GM18520 (cell line): Measurements from ENCODE around the gene LRRC37A3.
A peak's percentile ranks its signal among the peaks of the same experiment; 100 is the strongest.
"Not testable (repeated sequence)": the region's sequence is repeated elsewhere in the genome, so short reads cannot be mapped to it uniquely, and the experiment has no call there.

Source experiments
- ATAC-seq: cut with Tn5 transposase; IDR thresholded peaks from one replicate; pipeline ENCODE4 v1.9.1; 2021; ENCODE audit not compliant: unreplicated experiment

LRRC37A3 gene

GRCh38 chr17:64837018-64837761 is 82.1 kb downstream of the LRRC37A3 start:
- peak; percentile 92 for ATAC-seq

- not testable (repeated sequence) for ATAC-seq
These were observed 82.7 kb downstream of the LRRC37A3 start for GRCh38 chr17:64836623-64837017.

- not testable (repeated sequence) for ATAC-seq
These were observed 85.2 kb downstream of the LRRC37A3 start for GRCh38 chr17:64834060-64834459.

- not testable (repeated sequence) for ATAC-seq
These were observed 88.6 kb downstream of the LRRC37A3 start for GRCh38 chr17:64830631-64831040.

- ATAC-seq: not testable (repeated sequence)
These were observed 89.3 kb downstream of the LRRC37A3 start for GRCh38 chr17:64829824-64830630.

GRCh38 chr17:64829068-64829467 is 90.2 kb downstream of the LRRC37A3 start:
- not testable (repeated sequence) for ATAC-seq

- not testable (repeated sequence) for ATAC-seq
These were observed 100.4 kb downstream of the LRRC37A3 start for GRCh38 chr17:64818904-64819303.

- ATAC-seq: not testable (repeated sequence)
These were observed 103.5 kb downstream of the LRRC37A3 start for GRCh38 chr17:64815833-64816198.

GRCh38 chr17:64814993-64815832 is 104.1 kb downstream of the LRRC37A3 start:
- ATAC-seq: not testable (repeated sequence)

GRCh38 chr17:64808178-64808977 is 110.9 kb downstream of the LRRC37A3 start:
- ATAC-seq: peak; percentile 87
